Chondrocyte (in vitro differentiated cells): ENCODE results near the gene SLCO1A2. TPM values are rescaled to one million over a fixed set of nuclear protein-coding genes. Genes with fewer than 3 reads are reported as not detected.
"Not testable (repeated sequence)": the region's sequence is repeated elsewhere in the genome, so short reads cannot be mapped to it uniquely, and the experiment has no call there.

Experiments used
- DNase-seq: peaks from one replicate; pipeline ENCODE4 v3.0.0; 2021; ENCODE audit warnings: mixed read lengths, low spot score
- H3K27ac Mint-ChIP-seq: one replicate; pipeline ENCODE4 v1.8.0; 2021; ENCODE audit warnings: mild to moderate bottlenecking, moderate library complexity, mixed read lengths; ENCODE audit not compliant: unreplicated experiment
- H3K27me3 Mint-ChIP-seq: 2 replicates; pipeline ENCODE4 v1.8.0; 2021; ENCODE audit warnings: low read depth, mixed read lengths
- H3K36me3 Mint-ChIP-seq: 2 replicates; pipeline ENCODE4 v1.8.0; 2021; ENCODE audit warnings: low read depth, mixed read lengths
- H3K4me1 Mint-ChIP-seq: 2 replicates; pipeline ENCODE4 v1.8.0; 2021; ENCODE audit warnings: low read depth, mild to moderate bottlenecking, mixed read lengths
- H3K4me3 Mint-ChIP-seq: one replicate; pipeline ENCODE4 v1.8.0; 2021; ENCODE audit warnings: mild to moderate bottlenecking, moderate library complexity, mixed read lengths; ENCODE audit not compliant: unreplicated experiment
- H3K9me3 Mint-ChIP-seq: 2 replicates; pipeline ENCODE4 v1.8.0; 2021; ENCODE audit warnings: low read depth, mixed read lengths
- CTCF ChIP-seq: fragments of 200-600 bp; sonication (generic); IDR thresholded peaks from 2 replicates; pipeline ENCODE4 v1.5.0; 2021; ENCODE audit warnings: antibody characterized with exemption, mild to moderate bottlenecking, moderate library complexity
- total RNA-seq: library from RNA; stranded (reverse); gene quantifications from 3 replicates; pipeline ENCODE4 v1.2.1, GENCODE V29; 2021

Gene SLCO1A2
- total RNA-seq, 1 donor from 2014 or later: 0.20 TPM

- H3K27ac Mint-ChIP-seq: no peak overlapping the region
Measured at GRCh38 chr12:21369141-21369980, 34.6 kb upstream of the SLCO1A2 start.

DNA sequence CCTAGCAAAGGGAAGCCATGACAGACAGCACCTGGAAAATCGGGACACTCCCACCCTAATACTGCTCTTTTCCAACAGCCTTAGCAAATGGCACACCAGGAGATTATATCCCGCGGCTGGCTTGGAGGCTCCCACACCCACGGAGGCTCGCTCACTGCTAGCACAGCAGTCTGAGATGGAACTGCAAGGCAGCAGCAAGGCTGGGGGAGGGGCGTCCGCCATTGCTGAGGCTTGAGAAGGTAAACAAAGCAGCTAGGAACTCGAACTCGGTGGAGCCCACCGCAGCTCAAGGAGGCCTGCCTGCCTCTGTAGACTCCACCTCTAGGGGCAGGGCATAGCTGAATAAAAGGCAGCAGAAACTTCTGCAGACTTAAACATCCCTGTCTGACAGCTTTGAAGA lies 25.9 kb upstream of the SLCO1A2 start:
- H3K36me3 Mint-ChIP-seq, H3K4me1 Mint-ChIP-seq, DNase-seq, H3K4me3 Mint-ChIP-seq, H3K27me3 Mint-ChIP-seq, H3K27ac Mint-ChIP-seq: not testable (repeated sequence)
- H3K9me3 Mint-ChIP-seq: peaks cover 23% of the 10 kb centered on the region

More at GRCh38 chr12:21369141-21369980, 34.6 kb upstream of the SLCO1A2 start:
- Mint-ChIP-seq H3K9me3 (peaks cover 6% of the 10 kb centered on the region), H3K4me3 (no peak overlapping the region), H3K27me3 (no peaks in the 10 kb centered on the region), H3K36me3 (peaks cover 2% of the 10 kb centered on the region), H3K4me1 (peaks cover 9% of the 10 kb centered on the region)
- TF ChIP-seq CTCF: no peak
- DNase-seq: no peak

GRCh38 chr12:21354641-21355040 lies 19.9 kb upstream of the SLCO1A2 start:
- no peaks in the 10 kb centered on the region for H3K36me3 Mint-ChIP-seq
- no peak for DNase-seq
- no peak overlapping the region for H3K4me3 Mint-ChIP-seq
- TF ChIP-seq CTCF: no peak
- no peaks in the 10 kb centered on the region for H3K4me1 Mint-ChIP-seq
- no peak overlapping the region for H3K27ac Mint-ChIP-seq
- H3K27me3 Mint-ChIP-seq: no peaks in the 10 kb centered on the region
- H3K9me3 Mint-ChIP-seq: no peaks in the 10 kb centered on the region

- no peak for TF ChIP-seq CTCF
- H3K36me3 Mint-ChIP-seq: no peaks in the 10 kb centered on the region
- no peak overlapping the region for H3K4me3 Mint-ChIP-seq
- no peaks in the 10 kb centered on the region for H3K9me3 Mint-ChIP-seq
- no peaks in the 10 kb centered on the region for H3K27me3 Mint-ChIP-seq
- no peak overlapping the region for H3K27ac Mint-ChIP-seq
- H3K4me1 Mint-ChIP-seq: no peaks in the 10 kb centered on the region
- DNase-seq: no peak
Measured at GRCh38 chr12:21353948-21354347, 19.2 kb upstream of the SLCO1A2 start.

- no peaks in the 10 kb centered on the region for H3K9me3 Mint-ChIP-seq
- no peaks in the 10 kb centered on the region for H3K36me3 Mint-ChIP-seq
Measured at GRCh38 chr12:21353487-21353886, 18.8 kb upstream of the SLCO1A2 start.

More at GRCh38 chr12:21353487-21353886, 18.8 kb upstream of the SLCO1A2 start:
- no peak overlapping the region for H3K4me3 Mint-ChIP-seq
- no peak for TF ChIP-seq CTCF
- no peak overlapping the region for H3K27ac Mint-ChIP-seq
- H3K27me3 Mint-ChIP-seq: no peaks in the 10 kb centered on the region
- DNase-seq: no peak
- no peaks in the 10 kb centered on the region for H3K4me1 Mint-ChIP-seq
